Measurements from ENCODE around the gene MEF2C.

MEF2C gene

DNA sequence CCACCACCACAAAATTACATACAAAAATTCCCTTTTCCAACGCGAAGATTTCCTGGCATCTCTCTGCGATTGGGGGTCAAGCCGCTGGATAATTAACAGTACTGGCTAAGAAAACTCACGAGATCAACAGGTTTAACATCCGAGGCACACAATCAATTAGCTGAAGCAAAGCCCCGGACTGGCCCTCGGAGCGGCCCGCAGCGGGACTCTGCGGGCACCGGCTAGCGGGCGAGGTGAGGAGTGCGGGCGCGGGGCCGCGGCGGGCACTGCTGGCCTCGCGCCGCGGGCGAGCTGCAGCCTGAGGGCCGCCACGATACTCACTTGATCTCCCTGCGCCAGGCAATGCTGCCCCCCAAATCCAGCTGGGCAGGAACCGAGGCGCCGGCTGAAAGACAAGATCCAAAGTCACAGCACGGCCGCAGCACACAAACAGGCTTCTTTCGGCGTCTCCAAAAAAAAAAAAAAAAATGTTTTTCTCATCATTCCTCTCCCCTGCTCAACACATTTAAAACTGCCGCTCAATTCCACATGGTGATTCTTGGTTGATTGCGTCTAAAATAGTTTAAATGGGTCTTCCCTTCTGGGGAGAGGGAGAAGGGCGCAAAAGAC lies 210.2 kb downstream of the MEF2C start:
- no peak for DNase-seq

GRCh38 chr5:88671505-88672499 lies 211.2 kb downstream of the MEF2C start:
- no peak for DNase-seq

GRCh38 chr5:88671106-88671504 lies 211.9 kb downstream of the MEF2C start:
- no peak for DNase-seq

DNA sequence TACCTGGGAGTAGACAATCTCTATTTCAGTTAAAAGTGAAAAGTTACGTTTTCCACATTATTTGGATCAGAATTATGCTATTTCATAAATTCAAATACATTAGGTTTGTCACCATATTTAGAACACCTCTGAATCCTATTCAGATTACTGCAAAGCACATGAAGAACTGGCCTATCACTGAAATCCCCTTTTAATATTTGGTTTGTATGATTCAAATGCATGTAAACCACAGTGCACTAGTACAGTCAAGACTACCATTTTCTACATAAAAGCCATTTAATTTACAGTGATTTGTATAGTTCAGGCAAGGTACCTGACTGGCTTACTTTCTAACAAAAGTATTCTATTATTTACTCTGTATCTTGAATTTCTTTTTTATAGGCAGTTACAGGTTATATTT lies 212.5 kb downstream of the MEF2C start:
- DNase-seq, result no peak

GRCh38 chr5:88669371-88670050 lies 213.5 kb downstream of the MEF2C start:
- no peak for DNase-seq

DNA sequence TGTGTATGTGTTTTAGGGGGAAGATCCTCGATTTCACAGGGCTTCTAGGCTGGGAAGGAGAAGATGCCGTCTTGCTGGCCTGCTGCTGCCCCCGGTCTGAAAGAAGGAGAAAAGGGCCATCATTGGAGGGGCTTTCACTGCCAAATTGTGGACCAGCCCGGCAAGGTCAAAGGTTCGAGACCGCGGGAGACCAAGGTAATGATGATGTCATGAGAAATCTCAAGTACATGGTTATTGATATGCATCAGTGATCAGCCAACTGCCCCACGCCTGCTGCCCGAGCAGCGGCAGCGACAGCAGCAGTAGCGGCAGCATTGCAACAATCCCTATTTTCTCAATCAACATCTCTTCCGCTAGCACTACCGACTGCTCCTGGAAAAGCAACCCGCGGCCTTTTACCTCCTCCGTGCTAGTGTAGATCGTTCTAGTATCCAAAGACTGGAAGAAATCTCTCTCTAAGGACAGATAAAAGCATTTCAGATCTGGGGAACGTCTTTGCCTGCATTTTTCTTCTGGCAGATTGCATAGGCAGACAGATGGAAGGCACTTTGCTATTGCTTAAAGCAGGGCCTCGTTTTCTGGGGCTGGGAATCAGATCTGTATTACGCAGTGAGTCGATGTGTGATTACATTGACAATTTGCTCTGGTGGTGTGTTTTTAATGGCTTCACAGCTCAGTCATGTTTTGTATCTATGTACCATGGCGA lies 215.3 kb downstream of the MEF2C start:
- DNase-seq, result no peak
